ENCODE data around the gene KRTAP1-4. TPM values are rescaled to one million over a fixed set of nuclear protein-coding genes. Genes with fewer than 3 reads are reported as not detected.
"Not testable (repeated sequence)": the region's sequence is repeated elsewhere in the genome, so short reads cannot be mapped to it uniquely, and the experiment has no call there.

Gene KRTAP1-4
- total RNA-seq, 1 experiment from 2014 or later: not detected

GRCh38 chr17:41002814-41003213 lies 27.2 kb downstream of the KRTAP1-4 start:
- ChIA-PET POLR2A (ENCODE audit: low non-redundant PET) (no interaction called here), CTCF (no interaction called here)
- H3K9me3 ChIP-seq (ENCODE audit: low read depth, low read length, poor library complexity, severe bottlenecking): no peaks in the 10 kb centered on the region
- no peak overlapping the region for H3K27ac ChIP-seq (ENCODE audit: low read depth, low read length, poor library complexity, severe bottlenecking)
- TF ChIP-seq EZH2 (IDR thresholded peaks at IDR 0.05; ENCODE audit: borderline replicate concordance, low read depth, low read length, poor library complexity, severe bottlenecking): no peak
- TF ChIP-seq CTCF (conservative IDR thresholded peaks at IDR 0.05; ENCODE audit: low read depth, low read length): no peak
- BruUV-seq (replicated peaks): no TSS peak
- no peaks in the 10 kb centered on the region for H3K27me3 ChIP-seq (replicated peaks; ENCODE audit: insufficient read depth, low read depth, low read length, poor library complexity)
- DNase-seq (ENCODE audit: low spot score): no peak
- H3K4me1 ChIP-seq (ENCODE audit: insufficient read depth, low read length, poor library complexity, severe bottlenecking): no peaks in the 10 kb centered on the region
- H3K36me3 ChIP-seq (ENCODE audit: insufficient read depth, low read length, poor library complexity, severe bottlenecking): no peaks in the 10 kb centered on the region
- intact Hi-C loops (cut with micrococcal nuclease; ENCODE audit: unreplicated experiment): no loop called here
- no peak overlapping the region for H3K4me3 ChIP-seq (ENCODE audit: low read depth, low read length, poor library complexity, severe bottlenecking)

GRCh38 chr17:41001795-41002194 lies 28.2 kb downstream of the KRTAP1-4 start:
- Histone ChIP-seq H3K27me3 (replicated peaks; ENCODE audit: insufficient read depth, low read depth, low read length, poor library complexity) (no peaks in the 10 kb centered on the region), H3K9me3 (ENCODE audit: low read depth, low read length, poor library complexity, severe bottlenecking) (no peaks in the 10 kb centered on the region), H3K27ac (ENCODE audit: low read depth, low read length, poor library complexity, severe bottlenecking) (no peak overlapping the region), H3K4me3 (ENCODE audit: low read depth, low read length, poor library complexity, severe bottlenecking) (no peak overlapping the region), H3K4me1 (ENCODE audit: insufficient read depth, low read length, poor library complexity, severe bottlenecking) (no peaks in the 10 kb centered on the region), H3K36me3 (ENCODE audit: insufficient read depth, low read length, poor library complexity, severe bottlenecking) (no peaks in the 10 kb centered on the region)
- TF ChIP-seq EZH2 (IDR thresholded peaks at IDR 0.05; ENCODE audit: borderline replicate concordance, low read depth, low read length, poor library complexity, severe bottlenecking) (no peak), CTCF (conservative IDR thresholded peaks at IDR 0.05; ENCODE audit: low read depth, low read length) (no peak)
- no TSS peak for BruUV-seq (replicated peaks)
- POLR2A ChIA-PET (ENCODE audit: low non-redundant PET): no interaction called here
- intact Hi-C loops (cut with micrococcal nuclease; ENCODE audit: unreplicated experiment): no loop called here
- no peak for DNase-seq (ENCODE audit: low spot score)
- CTCF ChIA-PET: no interaction called here

GRCh38 chr17:40999563-40999962 lies 30.4 kb downstream of the KRTAP1-4 start, which contains the start of gene KRTAP3-2:
Gene KRTAP3-2, minus strand, starts transcription at chr17:40999906. Its CDS starts 53 bp downstream, at chr17:40999853.
- H3K4me1 ChIP-seq (ENCODE audit: insufficient read depth, low read length, poor library complexity, severe bottlenecking); H3K4me3 ChIP-seq (ENCODE audit: low read depth, low read length, poor library complexity, severe bottlenecking); H3K9me3 ChIP-seq (ENCODE audit: low read depth, low read length, poor library complexity, severe bottlenecking); H3K27me3 ChIP-seq (replicated peaks; ENCODE audit: insufficient read depth, low read depth, low read length, poor library complexity); intact Hi-C loops (cut with micrococcal nuclease; ENCODE audit: unreplicated experiment); DNase-seq (ENCODE audit: low spot score); H3K36me3 ChIP-seq (ENCODE audit: insufficient read depth, low read length, poor library complexity, severe bottlenecking); CTCF ChIA-PET; H3K27ac ChIP-seq (ENCODE audit: low read depth, low read length, poor library complexity, severe bottlenecking); POLR2A ChIA-PET (ENCODE audit: low non-redundant PET); BruUV-seq (replicated peaks): not testable (repeated sequence)

- Histone ChIP-seq H3K27ac (ENCODE audit: low read depth, low read length, poor library complexity, severe bottlenecking) (no peak overlapping the region), H3K27me3 (replicated peaks; ENCODE audit: insufficient read depth, low read depth, low read length, poor library complexity) (no peaks in the 10 kb centered on the region), H3K36me3 (ENCODE audit: insufficient read depth, low read length, poor library complexity, severe bottlenecking) (no peaks in the 10 kb centered on the region), H3K4me1 (ENCODE audit: insufficient read depth, low read length, poor library complexity, severe bottlenecking) (no peaks in the 10 kb centered on the region), H3K4me3 (ENCODE audit: low read depth, low read length, poor library complexity, severe bottlenecking) (no peak overlapping the region), H3K9me3 (ENCODE audit: low read depth, low read length, poor library complexity, severe bottlenecking) (no peaks in the 10 kb centered on the region)
- TF ChIP-seq CTCF (conservative IDR thresholded peaks at IDR 0.05; ENCODE audit: low read depth, low read length): no peak
- TF ChIP-seq EZH2 (IDR thresholded peaks at IDR 0.05; ENCODE audit: borderline replicate concordance, low read depth, low read length, poor library complexity, severe bottlenecking): no peak
- CTCF ChIA-PET: no interaction called here
- no TSS peak for BruUV-seq (replicated peaks)
- DNase-seq (ENCODE audit: low spot score): no peak
- intact Hi-C loops (cut with micrococcal nuclease; ENCODE audit: unreplicated experiment): no loop called here
- POLR2A ChIA-PET (ENCODE audit: low non-redundant PET): no interaction called here
These were observed 32.6 kb downstream of the KRTAP1-4 start for GRCh38 chr17:40997361-40997760.
